HG02678 (cell line): Measurements from ENCODE around the gene ZKSCAN2.

Experiments used
- ATAC-seq: cut with Tn5 transposase; IDR thresholded peaks from one replicate; pipeline ENCODE4 v1.9.1; 2021; ENCODE audit warnings: mild to moderate bottlenecking, moderate library complexity; ENCODE audit not compliant: unreplicated experiment

The ZKSCAN2 gene

GRCh38 chr16:25257470-25257955 lies at the start of gene ZKSCAN2:
Gene ZKSCAN2 (minus strand): TSS chr16:25257845. CDS start chr16:25257127, 718 bp downstream.
- peak; percentile 88 for ATAC-seq

- ATAC-seq = no peak
Observed at GRCh38 chr16:25299792-25300590, 42.3 kb upstream of the ZKSCAN2 start.

- no peak for ATAC-seq
Observed at GRCh38 chr16:25298165-25298872, 40.7 kb upstream of the ZKSCAN2 start.

- ATAC-seq = no peak
Observed at GRCh38 chr16:25297151-25297787, 39.6 kb upstream of the ZKSCAN2 start.

- ATAC-seq = no peak
Observed at GRCh38 chr16:25291580-25291979, 33.9 kb upstream of the ZKSCAN2 start.

GRCh38 chr16:25289466-25289865 lies 31.8 kb upstream of the ZKSCAN2 start:
- ATAC-seq = no peak

GRCh38 chr16:25279491-25279890 lies 21.8 kb upstream of the ZKSCAN2 start:
- no peak for ATAC-seq

GRCh38 chr16:25271421-25271820 lies 13.8 kb upstream of the ZKSCAN2 start:
- ATAC-seq = no peak

- no peak for ATAC-seq
Observed at GRCh38 chr16:25270577-25270976, 12.9 kb upstream of the ZKSCAN2 start.

- ATAC-seq = no peak
Observed at GRCh38 chr16:25269879-25270278, 12.2 kb upstream of the ZKSCAN2 start.

GRCh38 chr16:25265968-25266367 lies 8.3 kb upstream of the ZKSCAN2 start:
- ATAC-seq = no peak

- no peak for ATAC-seq
Observed at GRCh38 chr16:25264597-25264996, 7.0 kb upstream of the ZKSCAN2 start.

GRCh38 chr16:25260416-25260815 lies 2.8 kb upstream of the ZKSCAN2 start:
- ATAC-seq = no peak

- no peak for ATAC-seq
Observed at GRCh38 chr16:25258861-25259179, 1.2 kb upstream of the ZKSCAN2 start.

- peak; percentile 44 for ATAC-seq
Observed at GRCh38 chr16:25257956-25258860, 563 bp upstream of the ZKSCAN2 start.

GRCh38 chr16:25256695-25257469 lies 763 bp downstream of the ZKSCAN2 start:
- peak; percentile 5 for ATAC-seq

GRCh38 chr16:25253322-25253721 lies 4.3 kb downstream of the ZKSCAN2 start:
- ATAC-seq = no peak

GRCh38 chr16:25250467-25250866 lies 7.2 kb downstream of the ZKSCAN2 start:
- no peak for ATAC-seq

- no peak for ATAC-seq
Observed at GRCh38 chr16:25235991-25236390, 21.7 kb downstream of the ZKSCAN2 start.

GRCh38 chr16:25228372-25228771 lies 29.3 kb downstream of the ZKSCAN2 start:
- no peak for ATAC-seq
